Fibroblast of lung (primary cell): ENCODE data around the gene ADAT1.

Experiments
- CTCF ChIP-seq, 2 donors: IDR thresholded peaks in 1 of 2; conservative IDR thresholded peaks in 1 of 2; 1 replicate in 1 of 2; 2 replicates in 1 of 2; pipeline ENCODE4 v1.5.1; 2011 to 2012; ENCODE audit warnings: low read length in 2 of 2, control low read depth in 1 of 2, inconsistent platforms in 1 of 2, low read depth in 1 of 2, mild to moderate bottlenecking in 1 of 2
- EZH2 ChIP-seq: IDR thresholded peaks from 2 replicates; pipeline ENCODE4 v1.5.1; 2012; ENCODE audit warnings: low read length, control low read depth, mild to moderate bottlenecking; ENCODE audit errors: missing control alignments

GRCh38 chr16:75599452-75600277 is 23.4 kb downstream of the ADAT1 start:
- TF ChIP-seq EZH2: no peak
- no peak for TF ChIP-seq CTCF (conservative IDR thresholded peaks at IDR 0.05 in 1 of 2, IDR thresholded peaks at IDR 0.05 in 1 of 2; ENCODE audit: low read depth in 1 of 2, low read length in 2 of 2)
